GM11168 (cell line): ENCODE data around the gene BTBD6.

Experiments used
- in situ Hi-C: fragments of 300-500 bp; cut with MboI; formaldehyde crosslinking; loops from one replicate; pipeline ENCODE4 v1.12.0; 2022; ENCODE audit warnings: low sequenced_read_pairs; ENCODE audit not compliant: unreplicated experiment

The BTBD6 gene

DNA sequence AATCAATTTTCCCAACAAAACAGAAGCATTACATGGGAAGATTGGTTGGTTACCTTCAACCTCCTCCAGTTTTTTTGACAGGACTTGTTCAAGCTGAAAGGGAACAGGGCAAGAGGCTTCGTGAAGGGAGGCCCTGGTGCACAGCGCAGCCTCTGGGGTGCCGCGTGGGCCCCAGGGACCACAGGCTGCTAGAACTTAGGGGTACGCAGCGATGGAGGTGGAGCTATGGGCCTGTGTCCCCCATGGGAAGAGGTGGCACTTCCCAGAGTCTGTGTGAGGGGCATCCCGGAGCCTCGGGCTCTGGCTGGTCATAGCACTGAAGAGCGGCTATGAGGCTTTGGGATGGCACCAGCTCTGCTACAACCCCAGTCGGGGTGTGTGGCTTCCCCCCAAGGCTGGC is 22.1 kb upstream of the BTBD6 start:
- in situ Hi-C loops, result no loop called here

DNA sequence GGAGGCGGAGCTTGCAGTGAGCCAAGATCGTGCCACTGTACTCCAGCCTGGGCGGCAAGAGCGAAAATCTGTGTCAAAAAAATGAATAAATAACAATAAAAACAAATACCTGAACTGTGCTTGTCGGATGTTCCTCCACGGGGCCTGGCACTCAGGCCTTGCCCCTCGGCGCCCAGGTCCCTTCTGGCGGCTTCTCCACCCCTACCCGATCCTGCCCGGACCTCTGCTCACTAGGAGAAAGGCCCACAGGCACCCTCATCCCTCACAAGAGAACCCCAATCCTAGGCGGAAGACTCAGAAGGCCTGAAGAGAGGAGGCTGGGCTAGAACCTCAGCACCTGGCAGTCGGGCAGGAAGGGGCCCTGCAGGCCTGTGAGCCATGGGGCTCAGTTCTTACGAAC is 21.0 kb upstream of the BTBD6 start:
- in situ Hi-C loops, result no loop called here

DNA sequence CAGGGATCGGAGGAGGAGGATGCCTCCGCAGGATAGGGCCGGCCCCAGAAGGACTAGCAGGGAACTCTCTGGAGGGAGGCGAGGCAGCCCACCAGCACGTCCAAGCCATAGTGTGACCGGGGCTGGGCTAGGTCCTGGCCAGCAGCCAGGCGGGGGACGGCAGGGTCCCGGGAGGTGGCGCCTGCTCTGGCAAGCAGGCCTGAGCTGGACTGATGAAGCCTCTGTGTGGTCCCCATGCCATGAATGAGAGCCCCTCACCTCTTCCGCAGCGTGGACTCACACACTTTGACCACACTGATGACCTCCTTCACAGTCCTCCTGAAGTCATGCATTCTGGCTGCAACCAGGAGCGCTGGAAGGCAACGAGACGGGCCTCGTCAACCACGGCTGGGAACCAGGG is 19.8 kb upstream of the BTBD6 start:
- in situ Hi-C loops, result no loop called here

DNA sequence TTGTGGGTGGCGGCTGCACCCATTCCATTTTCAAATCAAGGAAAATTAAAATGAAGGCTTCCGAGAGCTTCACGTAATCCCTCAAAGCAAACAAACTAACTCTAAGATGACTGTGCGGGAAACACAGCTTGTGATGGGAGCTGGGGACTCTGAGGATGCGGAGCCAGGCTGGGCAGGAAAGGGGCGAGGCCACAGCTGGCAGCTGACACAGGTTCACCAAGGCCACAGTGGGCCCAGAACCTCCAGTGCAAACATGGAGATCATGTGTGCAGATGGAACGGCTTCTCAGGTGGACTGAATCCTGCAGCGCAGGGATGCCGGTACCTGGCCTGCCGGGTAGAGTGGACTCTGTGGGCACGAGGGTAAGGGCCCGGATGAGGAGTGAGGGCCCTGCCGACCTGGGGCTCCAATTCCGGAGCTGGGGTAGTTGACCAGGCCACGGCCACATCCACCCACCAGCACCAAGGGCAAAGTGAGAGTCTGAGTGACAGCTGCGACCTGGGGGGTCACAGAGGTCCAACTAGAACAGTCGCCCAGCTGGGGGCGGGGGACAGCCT is 19.2 kb upstream of the BTBD6 start:
- in situ Hi-C loops, result no loop called here

DNA sequence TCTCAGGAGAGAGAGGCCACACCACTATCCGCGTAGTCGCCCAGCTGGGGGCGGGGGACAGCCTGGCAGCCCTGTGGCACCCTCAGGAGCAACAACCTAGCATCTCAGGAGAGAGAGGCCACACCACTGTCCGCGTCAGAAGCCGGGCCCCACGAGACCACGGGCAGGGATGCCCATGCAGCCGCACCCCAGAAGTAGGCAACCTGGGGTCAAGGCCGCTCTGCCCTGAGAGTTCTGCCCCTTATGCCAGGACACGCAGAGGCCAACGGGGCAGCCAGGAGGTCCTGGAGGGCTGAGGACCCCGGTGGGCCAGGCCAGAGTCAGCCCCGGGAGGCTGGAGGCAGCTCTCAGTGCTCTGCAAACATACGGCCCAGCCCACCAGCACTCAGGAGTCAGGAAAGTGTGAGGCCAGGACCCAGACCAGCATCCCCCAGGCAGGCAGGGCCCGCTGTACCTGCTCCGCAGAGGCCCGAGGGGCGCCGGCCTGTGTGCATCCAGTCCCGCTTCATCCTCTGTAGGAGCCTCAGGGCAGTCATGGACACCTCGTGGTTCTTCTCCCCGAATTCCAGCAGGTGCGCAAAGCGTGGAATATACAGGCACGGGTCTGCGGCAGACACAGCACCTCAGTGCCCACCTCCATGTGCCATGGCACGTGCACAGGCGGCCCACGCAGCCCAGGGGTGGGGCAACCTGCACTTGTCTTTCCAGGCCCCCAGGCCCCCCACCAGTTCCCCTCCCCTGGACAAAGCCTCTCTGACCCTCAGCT is 7.3 kb upstream of the BTBD6 start:
- in situ Hi-C loops, result no loop called here

DNA sequence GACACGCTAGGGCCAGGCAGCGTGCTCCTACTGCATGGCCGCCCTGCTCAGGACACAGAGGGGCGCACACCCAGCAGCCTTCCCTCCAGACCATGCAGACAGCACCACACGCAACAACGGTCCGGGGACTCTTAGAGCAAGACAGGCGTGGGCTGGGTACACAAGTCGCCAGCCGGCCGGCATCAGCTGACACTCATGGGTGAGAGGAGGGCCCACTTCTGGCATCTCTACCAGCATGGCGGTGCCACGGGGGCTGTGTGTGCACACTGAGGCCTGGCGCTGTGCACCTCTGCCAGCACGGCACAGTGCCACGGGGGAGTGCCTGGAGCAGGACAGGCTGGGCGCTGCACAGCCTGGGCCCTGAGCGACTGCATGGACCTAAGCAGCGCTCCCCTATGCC is 6.7 kb upstream of the BTBD6 start:
- in situ Hi-C loops, result no loop called here

DNA sequence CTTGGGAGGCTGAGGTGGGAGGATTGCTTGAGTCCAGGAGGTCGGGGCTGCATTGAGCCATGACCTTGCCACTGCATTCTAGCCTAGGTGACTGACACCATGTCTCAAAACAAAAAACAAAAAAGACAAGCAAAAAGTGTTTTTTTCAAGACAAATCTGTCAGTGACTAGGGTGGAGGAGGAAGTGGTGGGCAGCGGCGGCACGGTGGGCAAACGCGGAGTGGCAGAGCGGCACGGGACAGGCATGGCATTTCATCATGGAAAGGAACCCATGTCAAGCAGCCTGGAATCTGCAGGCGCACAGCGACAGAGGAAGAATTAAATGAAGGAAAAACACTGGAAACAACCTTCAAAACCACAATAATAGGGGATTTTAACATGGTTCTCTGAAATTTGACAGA is 4.0 kb upstream of the BTBD6 start:
- in situ Hi-C loops, result no loop called here

DNA sequence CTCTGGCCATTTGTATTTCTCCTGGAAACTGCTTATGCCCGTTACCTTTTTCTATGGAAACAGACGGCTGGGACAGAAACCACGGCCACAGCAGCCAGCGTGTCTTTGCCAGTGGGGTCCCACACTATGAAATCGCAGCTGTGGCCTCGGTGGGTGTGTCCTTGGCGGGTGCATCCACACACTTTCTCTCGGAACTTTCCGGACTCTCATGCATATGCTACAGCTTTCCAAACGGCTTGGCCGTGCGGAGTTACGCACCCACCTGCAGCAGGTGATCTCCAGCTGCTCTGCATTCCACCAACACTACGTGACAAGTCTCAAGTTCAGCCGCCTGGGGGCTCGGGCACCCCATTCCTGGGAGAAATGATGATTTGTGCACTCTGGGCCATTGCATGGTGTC is 1.3 kb upstream of the BTBD6 start:
- in situ Hi-C loops, result no loop called here

DNA sequence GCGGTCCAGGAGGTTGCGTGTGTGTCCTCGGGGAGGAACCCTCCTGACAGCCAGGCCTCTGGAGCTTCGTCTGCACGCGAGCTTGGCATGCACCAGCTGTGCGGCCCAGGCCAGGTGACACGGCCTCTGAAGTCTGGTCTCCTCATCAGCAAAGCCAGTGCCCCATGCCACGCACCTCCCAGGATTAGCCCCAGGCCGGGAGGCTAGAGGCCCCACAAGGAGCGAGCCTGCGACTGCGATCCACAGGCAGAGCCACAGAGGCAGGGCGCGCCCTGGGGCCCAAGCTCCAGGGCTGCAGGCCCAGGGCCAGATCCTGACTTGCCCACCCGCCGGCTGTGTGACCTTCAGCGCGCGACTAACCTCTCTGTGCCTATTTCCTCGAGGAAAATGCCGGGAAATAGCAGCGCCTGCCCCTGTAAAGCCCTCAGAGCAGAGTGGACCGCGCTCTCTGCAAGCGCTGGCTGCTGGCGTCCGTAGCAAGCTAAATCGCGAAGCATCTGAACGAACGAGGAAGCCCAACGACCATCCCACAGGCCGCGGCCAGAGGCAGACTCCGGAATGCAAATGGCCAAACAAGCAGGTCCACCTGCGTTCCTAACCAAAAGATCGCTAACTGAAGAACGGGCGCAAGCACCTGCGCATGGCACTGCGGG is 492 bp upstream of the BTBD6 start:
- in situ Hi-C loops, result no loop called here

DNA sequence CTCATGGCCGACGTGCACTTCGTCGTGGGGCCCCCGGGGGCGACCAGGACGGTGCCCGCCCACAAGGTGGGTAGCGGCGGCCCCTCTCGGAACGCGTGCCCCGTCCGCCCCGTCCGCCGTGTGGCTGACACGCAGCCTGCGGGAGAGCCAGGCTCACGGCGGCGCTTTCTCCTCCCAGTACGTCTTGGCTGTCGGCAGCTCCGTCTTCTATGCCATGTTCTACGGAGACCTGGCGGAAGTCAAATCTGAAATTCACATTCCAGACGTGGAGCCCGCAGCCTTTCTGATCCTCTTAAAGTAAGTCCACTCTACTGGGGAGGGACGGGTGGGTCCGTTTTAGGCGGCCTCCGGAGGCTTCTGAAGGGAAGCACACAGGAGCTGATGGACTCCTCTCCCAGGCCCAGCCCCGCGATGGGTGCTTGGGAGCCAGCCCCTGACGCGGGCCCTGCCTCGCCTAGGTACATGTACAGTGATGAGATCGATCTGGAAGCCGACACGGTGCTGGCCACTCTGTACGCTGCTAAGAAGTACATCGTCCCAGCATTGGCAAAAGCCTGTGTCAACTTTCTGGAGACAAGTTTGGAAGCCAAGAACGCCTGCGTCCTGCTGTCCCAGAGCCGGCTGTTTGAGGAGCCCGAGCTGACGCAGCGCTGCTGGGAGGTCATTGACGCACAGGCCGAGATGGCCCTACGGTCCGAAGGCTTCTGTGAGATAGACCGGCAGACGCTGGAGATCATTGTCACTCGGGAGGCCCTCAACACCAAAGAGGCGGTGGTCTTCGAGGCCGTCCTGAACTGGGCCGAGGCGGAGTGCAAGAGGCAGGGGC is 1.1 kb downstream of the BTBD6 start:
- in situ Hi-C loops, result no loop called here

DNA sequence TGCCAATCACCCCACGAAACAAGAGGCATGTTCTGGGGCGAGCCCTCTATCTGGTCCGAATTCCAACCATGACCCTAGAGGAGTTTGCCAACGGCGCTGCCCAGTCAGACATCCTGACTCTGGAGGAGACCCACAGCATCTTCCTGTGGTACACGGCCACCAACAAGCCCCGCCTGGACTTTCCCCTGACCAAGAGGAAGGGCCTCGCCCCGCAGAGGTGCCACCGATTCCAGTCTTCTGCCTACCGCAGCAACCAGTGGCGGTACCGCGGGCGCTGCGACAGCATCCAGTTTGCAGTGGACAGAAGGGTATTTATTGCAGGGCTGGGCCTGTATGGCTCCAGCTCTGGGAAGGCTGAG is 1.7 kb downstream of the BTBD6 start:
- in situ Hi-C loops, result no loop called here

DNA sequence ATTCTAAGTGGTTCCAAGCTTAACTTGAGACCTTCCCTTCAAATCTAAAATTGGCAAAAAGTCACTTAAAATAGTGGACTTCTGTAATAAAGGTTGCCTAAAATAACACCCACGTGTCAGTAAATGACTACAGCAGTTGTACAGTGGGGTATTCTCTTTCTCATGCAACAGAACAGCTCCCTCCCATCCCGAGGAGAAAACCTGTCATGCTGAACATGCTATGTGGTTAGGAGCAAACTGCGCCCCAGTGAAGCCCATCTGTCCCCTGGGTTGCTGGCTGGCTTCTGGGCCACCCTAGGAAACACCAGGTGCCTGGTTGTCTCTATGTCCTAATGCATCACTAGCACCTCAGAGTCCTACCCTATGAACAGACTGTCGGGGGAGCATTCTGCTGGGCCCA is 2.7 kb downstream of the BTBD6 start:
- in situ Hi-C loops, result no loop called here

DNA sequence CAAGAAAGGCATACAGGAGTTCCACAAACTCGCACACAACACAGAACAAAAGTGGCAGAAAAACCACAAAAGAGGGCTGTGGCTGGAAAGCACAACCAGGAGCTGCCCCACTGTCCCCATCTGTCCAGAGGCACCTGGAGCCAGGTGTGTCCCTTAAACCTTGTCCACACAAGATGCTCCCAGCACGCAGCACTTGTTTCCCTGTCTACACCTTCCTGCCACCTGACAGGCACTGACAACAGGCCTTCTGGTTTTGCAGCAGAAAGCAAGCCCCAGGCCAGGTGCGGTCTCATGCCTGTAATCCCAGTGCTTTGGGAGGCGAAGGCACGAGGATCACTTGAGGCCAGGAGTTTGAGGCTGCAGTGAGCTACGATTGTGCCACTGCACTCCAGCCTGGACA is 3.6 kb downstream of the BTBD6 start:
- in situ Hi-C loops, result no loop called here

DNA sequence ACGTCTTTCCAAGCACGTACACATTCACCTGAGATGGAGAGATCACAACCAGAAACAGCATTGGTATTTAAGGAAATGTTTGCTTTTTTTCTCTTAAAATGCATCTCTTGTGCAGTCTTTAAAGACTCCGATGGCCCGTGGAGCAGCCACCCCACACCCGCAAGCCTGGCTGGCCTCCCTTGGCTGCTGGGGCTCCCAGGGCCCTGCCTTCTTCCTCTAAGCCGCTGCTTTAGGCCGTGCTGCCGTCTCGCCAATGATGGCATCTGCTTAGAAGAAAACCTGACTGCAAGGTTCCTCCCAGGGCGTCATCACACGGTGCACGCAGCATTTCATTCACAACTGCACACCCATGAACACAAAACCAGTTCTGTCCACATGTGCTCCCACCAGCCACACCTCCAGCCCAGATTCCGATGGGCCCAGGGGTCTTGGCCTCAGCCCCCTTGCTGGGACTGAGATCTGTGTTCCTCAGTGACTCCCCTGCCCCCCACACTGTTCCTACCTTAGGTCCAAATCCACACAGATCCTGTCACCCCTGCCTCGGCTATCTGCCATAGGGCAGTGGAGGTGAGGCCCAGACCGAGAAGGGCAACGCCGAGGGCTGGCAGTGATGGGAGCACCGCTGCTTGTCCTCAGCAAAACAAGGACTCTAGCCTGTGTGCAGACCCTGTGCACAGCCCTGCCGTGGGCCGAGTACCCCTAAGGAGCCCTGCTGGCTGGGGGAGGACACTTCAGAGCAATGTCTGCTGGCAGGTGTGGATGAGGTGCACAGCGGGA is 4.4 kb downstream of the BTBD6 start:
- in situ Hi-C loops, result no loop called here

DNA sequence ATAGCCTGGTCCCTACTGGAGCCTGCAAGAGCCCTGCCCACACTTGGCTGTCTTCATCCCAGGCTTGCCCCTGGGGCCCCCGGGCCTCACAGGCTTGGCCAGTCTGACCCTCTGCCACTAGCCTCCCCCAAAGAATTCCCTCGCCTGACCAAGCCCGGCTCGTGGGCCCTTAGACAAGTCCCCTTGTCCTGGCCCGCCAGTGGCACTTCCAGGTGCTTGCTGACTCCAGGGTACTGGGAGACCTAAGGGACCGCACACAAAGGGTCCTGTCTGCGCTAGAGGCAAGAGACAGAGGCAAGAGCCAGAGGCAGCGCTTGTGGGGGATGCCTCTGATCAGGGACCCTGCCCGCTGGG is 5.0 kb downstream of the BTBD6 start:
- in situ Hi-C loops, result no loop called here

DNA sequence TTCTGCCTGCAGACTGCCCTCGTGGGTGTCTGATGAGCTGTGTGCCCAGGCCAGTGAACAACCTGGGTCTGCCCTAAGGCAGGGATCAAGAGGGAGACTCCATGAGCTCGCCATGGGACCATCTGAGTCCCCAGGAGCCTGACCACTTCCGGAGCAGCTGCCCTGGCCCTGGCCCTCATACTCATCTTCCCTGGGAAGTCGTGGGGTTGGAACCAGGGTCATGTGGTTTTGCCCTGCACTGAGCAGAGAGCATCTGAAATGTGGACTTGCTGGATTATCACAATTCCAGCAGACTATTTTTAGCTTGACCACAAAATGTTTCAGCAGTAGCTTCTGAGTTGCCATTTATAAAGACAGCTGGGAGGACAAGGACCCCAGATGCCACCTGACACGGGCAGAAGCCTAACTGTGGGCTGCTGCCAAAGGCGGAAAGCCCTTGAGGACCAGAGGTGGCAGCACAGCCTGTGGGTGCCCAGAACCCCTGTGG is 6.7 kb downstream of the BTBD6 start:
- in situ Hi-C loops, result loop anchor here (5.0 kb wide), 1 partner anchor 48 kb away; no protein-coding TSS in a partner anchor

DNA sequence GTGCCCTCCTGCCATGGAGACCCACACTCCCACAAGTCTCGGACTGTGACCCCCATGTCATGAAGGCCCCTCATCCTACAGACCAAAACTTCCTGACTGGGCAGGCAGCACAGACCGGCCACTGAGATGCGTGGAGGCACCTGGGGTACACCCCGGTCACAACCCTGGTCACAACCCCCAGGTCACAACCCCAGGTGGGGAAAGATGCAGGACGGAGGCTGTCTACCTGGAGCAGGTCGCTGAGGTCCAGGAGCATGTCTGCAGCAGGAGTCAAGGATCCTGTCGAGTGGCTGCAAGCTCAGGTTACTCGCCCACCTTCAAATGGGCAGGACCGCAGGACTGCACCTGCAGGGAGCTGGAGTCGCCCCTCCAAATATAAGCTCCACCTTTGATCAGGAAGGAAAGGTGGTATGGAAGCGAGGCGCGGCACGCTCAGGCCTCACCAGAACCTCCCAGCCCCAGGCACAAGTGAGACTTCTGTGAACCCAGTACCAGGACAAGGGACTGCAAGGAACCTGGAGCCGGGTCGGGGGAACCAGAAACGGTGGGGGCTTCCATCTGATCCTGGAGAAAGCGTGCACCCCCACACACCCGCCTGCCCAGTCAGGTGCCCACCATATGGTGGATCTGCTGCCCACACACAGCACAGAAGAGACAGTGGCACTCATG is 8.1 kb downstream of the BTBD6 start:
- in situ Hi-C loops, result loop anchor here (5.0 kb wide), 1 partner anchor 49 kb away; no protein-coding TSS in a partner anchor

DNA sequence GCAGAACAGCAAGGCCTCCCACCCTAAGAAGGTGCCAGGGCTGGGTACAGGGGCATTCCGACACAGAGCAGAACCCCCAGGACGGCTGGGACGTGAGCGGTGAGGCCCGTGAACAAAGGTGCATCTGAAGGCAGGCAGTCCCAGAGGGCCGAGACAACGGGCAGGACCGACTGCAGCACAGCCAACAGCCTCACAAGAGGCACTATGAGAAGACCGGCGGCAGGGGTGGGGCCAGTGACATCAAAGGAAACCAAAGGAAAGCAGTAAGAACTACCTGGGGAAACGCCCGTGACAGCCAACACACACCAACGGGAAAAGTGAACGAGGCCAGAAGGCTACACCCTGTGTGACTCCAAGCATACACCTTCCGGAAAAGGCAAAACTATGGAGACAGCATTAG is 9.1 kb downstream of the BTBD6 start:
- in situ Hi-C loops, result loop anchor here (5.0 kb wide), 1 partner anchor 50 kb away; no protein-coding TSS in a partner anchor

DNA sequence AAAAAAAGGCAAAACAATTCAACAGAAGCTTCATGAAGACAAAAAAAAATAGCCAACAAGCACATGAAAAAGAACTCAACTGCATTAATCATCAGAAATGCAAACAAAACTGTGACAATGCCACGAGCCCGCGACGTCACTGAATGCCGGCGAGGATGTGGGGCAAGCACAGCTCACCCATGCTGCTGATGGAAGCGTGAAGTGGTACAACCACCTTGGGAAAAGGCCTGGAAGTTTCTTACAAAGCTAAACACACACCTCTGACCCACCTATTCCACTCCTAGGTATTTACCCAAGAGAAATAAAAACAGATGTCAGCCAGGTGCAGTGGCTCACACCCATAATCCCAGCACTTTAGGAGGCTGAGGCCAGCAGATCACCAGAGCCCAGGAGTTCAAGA is 10.5 kb downstream of the BTBD6 start:
- in situ Hi-C loops, result loop anchor here (5.0 kb wide), 1 partner anchor 52 kb away; no protein-coding TSS in a partner anchor
